Measurements from ENCODE around the gene SERTAD1.
"Not testable (repeated sequence)": the region's sequence is repeated elsewhere in the genome, so short reads cannot be mapped to it uniquely, and the experiment has no call there.

SERTAD1 gene

GRCh38 chr19:40414542-40415535 lies 11.0 kb downstream of the SERTAD1 start:
- no peaks in the 10 kb centered on the region for H3K9me3 ChIP-seq (ENCODE audit: low read length)
- no peaks in the 10 kb centered on the region for H3K27me3 ChIP-seq (ENCODE audit: insufficient read depth, low read length)
- no peak overlapping the region for H3K4me3 ChIP-seq (ENCODE audit: low read length)
- H2AFZ ChIP-seq (ENCODE audit: low read depth, low read length): no peak overlapping the region
- peaks cover 16% of the 10 kb centered on the region for H3K4me1 ChIP-seq (ENCODE audit: insufficient read depth, low read length)
- no peaks in the 10 kb centered on the region for H3K36me3 ChIP-seq (ENCODE audit: insufficient read depth, low read length)

DNA sequence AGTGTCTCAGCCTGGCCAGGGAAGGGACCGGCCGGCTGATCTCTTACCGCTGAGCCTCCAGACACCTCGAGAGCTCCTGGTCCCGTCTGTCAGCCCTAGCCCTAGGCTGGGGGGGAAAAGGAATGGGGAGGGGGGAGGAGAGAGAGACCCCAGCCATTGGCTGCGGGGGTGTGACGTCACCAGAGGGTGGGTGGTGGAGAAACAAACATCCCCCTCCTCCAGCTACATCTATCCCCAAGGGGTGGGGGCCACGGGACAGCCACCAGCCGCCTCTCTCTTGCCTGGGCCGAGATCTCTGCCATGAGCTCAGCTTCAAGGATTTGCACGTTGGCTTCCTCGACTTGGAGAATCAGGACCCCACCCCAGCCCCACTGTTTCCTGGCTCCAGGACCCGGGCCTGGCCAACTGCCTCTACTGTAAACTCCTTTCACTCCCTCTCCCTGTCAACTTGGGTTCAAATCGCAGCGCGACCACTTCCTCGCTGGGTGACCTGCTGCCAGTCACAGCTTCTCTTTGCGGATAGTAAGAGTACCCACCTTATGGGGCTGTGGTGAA lies 12.4 kb downstream of the SERTAD1 start, which contains the start of gene PRX:
Gene PRX, minus strand, starts transcription at position 88 of the 555 bp plus-strand sequence. CDS start 5,446 bp downstream, outside the sequence.
- no peaks in the 10 kb centered on the region for H3K9me3 ChIP-seq (ENCODE audit: low read length)
- H3K4me3 ChIP-seq (ENCODE audit: low read length): no peak within 1 kb of the TSS
- H3K4me1 ChIP-seq (ENCODE audit: insufficient read depth, low read length): peaks cover 19% of the 10 kb centered on the region
- no peaks in the 10 kb centered on the region for H3K36me3 ChIP-seq (ENCODE audit: insufficient read depth, low read length)
- H3K27me3 ChIP-seq (ENCODE audit: insufficient read depth, low read length): no peaks in the 10 kb centered on the region
- H2AFZ ChIP-seq (ENCODE audit: low read depth, low read length): no peak within 1 kb of the TSS

DNA sequence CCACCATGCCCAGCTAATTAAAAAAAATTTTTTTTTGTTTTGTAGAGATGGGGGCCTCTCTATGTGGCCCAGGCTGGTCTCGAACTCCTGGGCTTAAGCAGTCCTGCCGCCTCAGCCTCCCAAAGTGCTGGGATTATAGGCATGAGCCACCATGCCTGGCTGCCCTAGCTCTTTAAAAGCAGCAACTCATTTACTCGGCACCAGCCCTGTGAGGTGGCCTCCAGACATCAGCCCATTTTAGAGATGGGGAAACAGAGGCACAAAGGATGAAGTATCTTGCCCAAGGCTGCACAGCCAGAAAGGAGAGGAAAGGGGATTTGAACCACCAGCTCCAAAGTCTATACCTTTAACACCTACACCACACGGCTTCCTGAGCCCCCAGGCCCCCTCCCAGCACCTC lies 12.9 kb downstream of the SERTAD1 start:
- no peaks in the 10 kb centered on the region for H3K9me3 ChIP-seq (ENCODE audit: low read length)
- H2AFZ ChIP-seq (ENCODE audit: low read depth, low read length): no peak overlapping the region
- H3K36me3 ChIP-seq (ENCODE audit: insufficient read depth, low read length): no peaks in the 10 kb centered on the region
- H3K4me3 ChIP-seq (ENCODE audit: low read length): no peak overlapping the region
- H3K27me3 ChIP-seq (ENCODE audit: insufficient read depth, low read length): no peaks in the 10 kb centered on the region
- peaks cover 19% of the 10 kb centered on the region for H3K4me1 ChIP-seq (ENCODE audit: insufficient read depth, low read length)

DNA sequence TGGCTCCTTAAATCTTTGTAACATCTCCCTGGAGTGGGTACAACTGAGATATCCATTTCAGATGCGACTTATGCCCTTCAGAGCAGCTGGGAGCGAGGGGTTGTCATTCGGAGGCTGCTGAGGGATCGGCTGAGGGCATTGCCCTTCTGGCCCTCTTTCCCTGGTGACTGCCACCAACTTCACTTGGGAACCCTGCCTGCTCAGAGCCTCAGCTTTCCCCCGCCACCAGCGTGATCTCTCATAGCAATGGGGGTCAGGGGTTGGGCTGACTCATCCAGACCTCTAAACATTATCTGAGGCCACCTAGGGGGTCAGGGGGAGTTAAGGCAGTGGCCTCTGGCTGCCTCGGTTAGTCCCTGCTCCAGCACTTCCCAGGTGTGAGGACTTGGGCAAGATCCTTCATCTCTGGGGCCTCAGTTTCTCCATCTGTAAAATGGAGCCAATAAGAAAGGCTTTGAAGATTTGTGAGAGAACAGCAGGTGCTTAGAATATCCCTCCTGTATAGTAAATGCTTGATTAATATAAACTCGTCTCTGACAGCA lies 13.8 kb downstream of the SERTAD1 start:
- Histone ChIP-seq H3K4me1 (ENCODE audit: insufficient read depth, low read length) (peaks cover 16% of the 10 kb centered on the region), H3K4me3 (ENCODE audit: low read length) (no peak overlapping the region), H3K36me3 (ENCODE audit: insufficient read depth, low read length) (no peaks in the 10 kb centered on the region), H2AFZ (ENCODE audit: low read depth, low read length) (no peak overlapping the region), H3K9me3 (ENCODE audit: low read length) (no peaks in the 10 kb centered on the region), H3K27me3 (ENCODE audit: insufficient read depth, low read length) (no peaks in the 10 kb centered on the region)

- H3K27me3 ChIP-seq (ENCODE audit: insufficient read depth, low read length): no peaks in the 10 kb centered on the region
- no peak overlapping the region for H2AFZ ChIP-seq (ENCODE audit: low read depth, low read length)
- H3K9me3 ChIP-seq (ENCODE audit: low read length): no peaks in the 10 kb centered on the region
- H3K36me3 ChIP-seq (ENCODE audit: insufficient read depth, low read length): no peaks in the 10 kb centered on the region
- no peak overlapping the region for H3K4me3 ChIP-seq (ENCODE audit: low read length)
- peaks cover 16% of the 10 kb centered on the region for H3K4me1 ChIP-seq (ENCODE audit: insufficient read depth, low read length)
Observed at GRCh38 chr19:40411125-40411842, 14.5 kb downstream of the SERTAD1 start.

- Histone ChIP-seq H3K27me3 (ENCODE audit: insufficient read depth, low read length) (no peaks in the 10 kb centered on the region), H3K4me3 (ENCODE audit: low read length) (no peak overlapping the region), H3K4me1 (ENCODE audit: insufficient read depth, low read length) (peaks cover 16% of the 10 kb centered on the region), H2AFZ (ENCODE audit: low read depth, low read length) (no peak overlapping the region), H3K9me3 (ENCODE audit: low read length) (no peaks in the 10 kb centered on the region), H3K36me3 (ENCODE audit: insufficient read depth, low read length) (no peaks in the 10 kb centered on the region)
Observed at GRCh38 chr19:40410030-40410389, 15.8 kb downstream of the SERTAD1 start.

DNA sequence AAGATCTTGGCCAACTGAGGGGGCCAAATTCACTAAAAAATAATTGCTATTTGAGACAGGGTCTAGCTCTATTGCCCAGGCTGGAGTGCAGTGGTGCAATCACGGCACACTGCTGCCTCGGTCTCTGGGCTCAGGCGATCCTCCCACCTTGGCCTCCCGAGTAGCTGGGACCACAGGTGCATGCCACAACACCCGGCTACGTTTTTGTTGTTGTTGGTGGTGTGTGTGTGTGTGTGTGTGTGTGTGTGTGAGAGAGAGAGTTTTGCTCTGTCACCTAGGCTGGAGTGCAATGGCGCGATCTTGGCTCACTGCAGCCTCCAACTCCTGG lies 17.2 kb downstream of the SERTAD1 start:
- not testable (repeated sequence) for H3K36me3 ChIP-seq (ENCODE audit: insufficient read depth, low read length); H3K27me3 ChIP-seq (ENCODE audit: insufficient read depth, low read length); H3K9me3 ChIP-seq (ENCODE audit: low read length); H3K4me3 ChIP-seq (ENCODE audit: low read length); H2AFZ ChIP-seq (ENCODE audit: low read depth, low read length)
- peaks cover 18% of the 10 kb centered on the region for H3K4me1 ChIP-seq (ENCODE audit: insufficient read depth, low read length)

DNA sequence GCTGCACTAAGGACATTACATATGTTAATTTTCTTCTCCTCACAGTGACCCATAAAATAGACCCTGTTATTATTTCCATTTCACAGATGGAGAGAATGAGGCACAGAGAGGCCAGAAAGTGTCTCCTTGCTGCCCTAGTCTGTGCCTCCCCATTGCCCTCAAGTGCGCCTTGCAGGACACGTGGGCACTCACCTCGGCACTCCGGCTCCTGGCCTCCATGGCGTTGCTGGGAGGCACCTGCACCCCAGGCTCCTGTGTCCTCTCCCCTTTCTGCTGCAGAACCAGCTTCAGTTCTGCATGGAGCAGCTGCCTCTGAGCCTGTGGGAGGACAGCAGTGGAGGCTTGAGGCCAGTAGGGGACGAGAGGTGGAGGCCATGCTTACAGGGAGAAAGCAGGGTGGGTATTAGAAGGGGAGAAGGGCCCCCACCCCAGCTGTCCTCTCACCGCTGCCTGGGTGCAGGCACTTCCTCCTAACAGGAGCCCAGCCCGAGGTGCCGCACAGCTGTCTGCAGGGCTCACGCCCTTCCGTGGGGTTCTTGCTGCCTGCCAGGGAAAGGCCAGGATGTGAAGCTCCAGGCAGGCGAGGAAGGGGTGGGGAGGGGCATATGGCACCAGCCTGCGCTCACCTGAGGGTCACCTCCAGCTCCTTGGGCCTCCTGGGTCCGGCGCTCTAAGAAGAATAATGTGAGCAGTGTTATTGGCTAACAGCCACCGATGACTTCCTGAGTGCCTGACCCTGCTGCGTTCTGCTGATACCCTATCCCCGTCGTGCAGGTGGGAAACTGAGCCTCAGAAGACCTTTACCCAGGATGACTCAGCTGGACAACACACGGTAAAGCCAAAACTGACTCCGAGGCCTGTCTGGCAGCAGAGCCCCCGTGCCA lies 17.8 kb downstream of the SERTAD1 start:
- no peak overlapping the region for H3K4me3 ChIP-seq (ENCODE audit: low read length)
- H3K9me3 ChIP-seq (ENCODE audit: low read length): no peaks in the 10 kb centered on the region
- H3K27me3 ChIP-seq (ENCODE audit: insufficient read depth, low read length): no peaks in the 10 kb centered on the region
- H3K36me3 ChIP-seq (ENCODE audit: insufficient read depth, low read length): no peaks in the 10 kb centered on the region
- peaks cover 14% of the 10 kb centered on the region for H3K4me1 ChIP-seq (ENCODE audit: insufficient read depth, low read length)
- H2AFZ ChIP-seq (ENCODE audit: low read depth, low read length): no peak overlapping the region

GRCh38 chr19:40403262-40403984 lies 22.4 kb downstream of the SERTAD1 start:
- Histone ChIP-seq H3K27me3 (ENCODE audit: insufficient read depth, low read length) (no peaks in the 10 kb centered on the region), H3K4me3 (ENCODE audit: low read length) (peak overlapping the region; percentile 53), H3K9me3 (ENCODE audit: low read length) (no peaks in the 10 kb centered on the region), H2AFZ (ENCODE audit: low read depth, low read length) (peak overlapping the region; percentile 51), H3K36me3 (ENCODE audit: insufficient read depth, low read length) (no peaks in the 10 kb centered on the region), H3K4me1 (ENCODE audit: insufficient read depth, low read length) (peaks cover 3% of the 10 kb centered on the region)

DNA sequence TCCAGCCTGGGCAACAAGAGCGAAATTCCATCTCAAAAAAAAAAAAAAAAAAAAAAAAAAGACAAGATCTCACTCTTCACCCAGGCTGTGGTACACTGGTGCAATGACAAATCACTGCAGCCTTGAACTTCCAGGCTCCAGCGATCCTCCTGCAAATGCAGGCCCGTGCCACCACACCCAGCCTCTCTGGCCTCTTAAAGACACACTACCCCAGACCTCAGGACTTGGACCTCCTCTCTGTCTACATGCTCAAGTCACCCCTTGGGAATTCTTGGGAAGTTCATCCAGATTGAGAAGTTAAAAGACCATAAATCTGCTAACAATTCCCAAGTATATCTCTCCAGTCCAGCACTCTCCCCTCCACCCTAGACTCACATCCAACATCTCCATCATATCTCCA lies 25.2 kb downstream of the SERTAD1 start:
- Histone ChIP-seq H2AFZ (ENCODE audit: low read depth, low read length) (no peak overlapping the region), H3K9me3 (ENCODE audit: low read length) (no peaks in the 10 kb centered on the region), H3K27me3 (ENCODE audit: insufficient read depth, low read length) (no peaks in the 10 kb centered on the region), H3K36me3 (ENCODE audit: insufficient read depth, low read length) (no peaks in the 10 kb centered on the region), H3K4me1 (ENCODE audit: insufficient read depth, low read length) (peaks cover 3% of the 10 kb centered on the region), H3K4me3 (ENCODE audit: low read length) (no peak overlapping the region)

- Histone ChIP-seq H3K27me3 (ENCODE audit: insufficient read depth, low read length) (no peaks in the 10 kb centered on the region), H3K9me3 (ENCODE audit: low read length) (no peaks in the 10 kb centered on the region), H2AFZ (ENCODE audit: low read depth, low read length) (no peak overlapping the region), H3K36me3 (ENCODE audit: insufficient read depth, low read length) (no peaks in the 10 kb centered on the region), H3K4me3 (ENCODE audit: low read length) (no peak overlapping the region), H3K4me1 (ENCODE audit: insufficient read depth, low read length) (no peaks in the 10 kb centered on the region)
Observed at GRCh38 chr19:40398417-40399131, 27.2 kb downstream of the SERTAD1 start.

Data from neuron (in vitro differentiated cells).